Stomach (tissue), 4 donors: ENCODE measurements around the gene R3HDM1.

Source experiments
- CTCF ChIP-seq, 7 experiments: fragments of 450-650 bp in 4 of 7; fragments of 200-600 bp in 3 of 7; sonication (generic) in 3 of 7; IDR thresholded peaks; one replicate each; pipeline ENCODE4 v1.5.1; 2016 to 2019; ENCODE audit warnings: antibody characterized with exemption in 7 of 7, control low read depth in 2 of 7, mild to moderate bottlenecking in 1 of 7
- EP300 ChIP-seq: sonication (generic); formaldehyde crosslinking; IDR thresholded peaks from one replicate; pipeline ENCODE4 v1.6.1; 2017; ENCODE audit warnings: antibody characterized with exemption
- POLR2A ChIP-seq, 4 donors: fragments of 450-650 bp; IDR thresholded peaks; one replicate each; pipeline ENCODE4 v1.6.1; 2016; ENCODE audit warnings: antibody characterized with exemption in 4 of 4, control low read depth in 2 of 4, mild to moderate bottlenecking in 1 of 4, moderate library complexity in 1 of 4

DNA sequence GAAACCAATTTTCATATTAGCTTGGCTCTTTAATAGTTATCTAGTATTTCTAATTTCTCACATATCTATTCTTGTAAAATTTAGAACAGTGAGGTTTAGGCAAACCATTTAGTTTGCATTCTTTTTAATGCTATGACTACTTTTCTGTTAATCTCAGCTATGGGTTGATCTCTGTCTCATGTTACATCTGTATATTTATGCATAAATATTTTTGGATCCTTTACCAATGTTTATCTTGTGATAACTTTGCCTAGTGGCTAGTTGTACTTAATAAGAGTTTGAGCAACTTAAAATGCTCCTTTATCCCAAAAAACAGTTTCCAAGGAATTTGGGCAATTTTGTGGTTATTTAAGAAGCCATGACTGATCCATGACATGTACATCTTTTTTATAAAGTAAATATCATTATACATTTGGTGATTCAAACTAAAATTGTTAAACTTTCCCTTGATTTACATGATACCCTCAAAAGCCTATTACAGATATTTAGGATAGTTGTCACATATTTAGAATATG lies 86.3 kb downstream of the R3HDM1 start:
- TF ChIP-seq POLR2A (IDR thresholded peaks at IDR 0.05) (no peak), CTCF (IDR thresholded peaks at IDR 0.05) (no peak), EP300 (no peak)
